ENCODE results near the gene SLC35G6.

SLC35G6 gene

GRCh38 chr17:7477392-7478275 lies 3.6 kb upstream of the SLC35G6 start:
- TF ChIP-seq POLR2AphosphoS5 (IDR thresholded peaks at IDR 0.05; ENCODE audit: low read depth, low read length) (no peak), FOXP2 (optimal IDR thresholded peaks at IDR 0.05; ENCODE audit: borderline replicate concordance, extremely low read depth, extremely low read length, insufficient read depth) (peak; percentile 8), REST (IDR thresholded peaks at IDR 0.05; ENCODE audit: insufficient read depth in 1 of 2, low read depth in 2 of 2, low read length in 2 of 2) (no peak), SIN3A (IDR thresholded peaks at IDR 0.05; ENCODE audit: borderline replicate concordance, insufficient read depth, low read length) (no peak), TAF1 (IDR thresholded peaks at IDR 0.05; ENCODE audit: borderline replicate concordance, insufficient read depth, low read length) (no peak)

DNA sequence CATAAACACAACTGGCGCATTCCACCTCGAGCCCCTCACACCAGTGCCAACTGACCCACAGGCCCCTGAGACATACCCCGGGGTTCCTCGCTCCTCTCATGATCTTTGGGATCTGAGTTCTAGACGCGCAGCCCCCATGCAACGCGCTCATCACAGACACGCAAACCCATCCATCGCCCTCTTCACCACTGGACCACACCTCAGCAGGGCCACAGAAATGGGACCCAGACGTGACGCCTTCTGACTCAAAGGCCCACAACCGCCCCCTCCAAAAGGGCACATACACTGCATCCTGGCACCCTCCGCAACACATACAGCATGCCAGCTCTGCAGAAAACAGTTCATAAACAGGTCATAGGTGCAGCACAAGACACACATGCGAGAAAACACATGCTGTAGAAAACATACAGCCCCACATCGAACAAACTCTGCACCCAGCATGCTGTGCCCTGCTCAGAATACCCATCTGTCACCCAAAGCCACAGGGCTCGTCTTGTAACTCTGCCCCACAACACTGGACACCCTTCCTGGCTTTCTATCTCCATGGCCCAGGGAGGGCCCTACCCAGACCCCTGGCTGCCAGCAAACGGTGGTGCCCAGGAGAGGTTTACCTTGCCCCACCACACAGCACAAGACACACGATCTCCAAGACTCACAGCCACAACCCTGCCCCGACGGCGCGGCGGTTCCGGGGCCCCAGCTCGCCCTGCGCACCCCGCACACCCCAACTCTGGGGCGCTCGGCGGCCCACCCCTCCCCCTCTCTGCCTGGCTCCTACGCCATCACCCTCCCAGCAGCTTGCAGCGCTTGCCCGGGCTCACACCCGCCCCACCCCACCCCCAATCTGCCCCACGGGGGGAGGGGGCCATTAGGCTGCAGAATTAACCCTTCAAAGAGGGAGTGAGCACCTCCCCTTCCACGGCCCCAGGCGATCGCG lies 2.7 kb upstream of the SLC35G6 start:
- TF ChIP-seq FOXP2 (optimal IDR thresholded peaks at IDR 0.05; ENCODE audit: borderline replicate concordance, extremely low read depth, extremely low read length, insufficient read depth) (no peak), SIN3A (IDR thresholded peaks at IDR 0.05; ENCODE audit: borderline replicate concordance, insufficient read depth, low read length) (no peak), TAF1 (IDR thresholded peaks at IDR 0.05; ENCODE audit: borderline replicate concordance, insufficient read depth, low read length) (peak; percentile 30; the same call in 1 of the 2 replicates)

DNA sequence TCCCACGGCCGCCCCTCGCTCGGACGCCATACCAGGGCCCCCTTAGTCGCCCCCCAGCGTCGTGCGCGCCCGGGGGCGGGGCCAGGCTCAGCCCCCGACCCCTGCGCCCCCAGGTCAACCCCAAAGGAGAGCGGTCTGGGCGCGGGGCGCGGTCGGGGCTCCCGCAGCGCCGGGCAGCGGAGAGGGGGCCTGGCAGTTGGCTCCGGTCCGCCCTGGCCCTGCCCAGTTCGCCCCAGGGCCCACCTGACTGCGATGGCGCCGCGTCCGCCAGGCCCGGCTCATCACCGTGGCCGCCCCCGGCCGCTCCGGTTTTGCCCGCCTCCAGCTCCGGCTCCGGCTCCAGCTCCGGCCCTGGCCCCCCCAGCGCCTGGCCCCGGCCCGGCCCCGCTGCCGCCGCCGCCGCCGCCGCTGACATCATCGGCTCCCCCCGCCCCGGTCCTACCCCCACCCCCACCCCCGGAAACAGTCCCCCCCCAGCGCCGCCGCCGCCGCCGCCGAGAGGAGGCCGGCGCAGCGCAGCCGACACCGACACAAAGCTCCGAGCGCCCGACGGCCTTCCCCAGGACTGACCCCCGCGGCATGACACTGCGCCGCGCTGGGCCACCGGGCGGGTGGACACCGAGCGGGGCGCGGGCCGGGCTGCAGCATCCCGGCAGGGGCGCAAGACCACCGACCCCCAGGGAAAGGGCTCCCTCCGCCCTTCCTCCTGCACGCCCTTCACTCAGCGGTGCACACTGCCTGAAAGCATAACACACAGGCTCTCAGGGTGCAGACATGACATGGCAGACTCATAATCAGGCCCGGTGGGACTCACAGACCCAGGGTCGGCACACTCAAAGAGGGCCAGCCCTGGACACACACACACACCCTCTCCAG lies 1.8 kb upstream of the SLC35G6 start, which contains the start of gene ZBTB4:
Gene ZBTB4, minus strand, starts transcription at position 419 of the 876 bp plus-strand sequence. CDS start 12,830 bp downstream, outside the sequence.
- no peak for TF ChIP-seq POLR2AphosphoS5 (IDR thresholded peaks at IDR 0.05; ENCODE audit: low read depth, low read length)
- TF ChIP-seq FOXP2 (optimal IDR thresholded peaks at IDR 0.05; ENCODE audit: borderline replicate concordance, extremely low read depth, extremely low read length, insufficient read depth), result no peak
- no peak for TF ChIP-seq TAF1 (IDR thresholded peaks at IDR 0.05; ENCODE audit: borderline replicate concordance, insufficient read depth, low read length)
- TF ChIP-seq REST (IDR thresholded peaks at IDR 0.05; ENCODE audit: insufficient read depth in 1 of 2, low read depth in 2 of 2, low read length in 2 of 2), result no peak
- TF ChIP-seq SIN3A (IDR thresholded peaks at IDR 0.05; ENCODE audit: borderline replicate concordance, insufficient read depth, low read length), result no peak

- TF ChIP-seq FOXP2 (optimal IDR thresholded peaks at IDR 0.05; ENCODE audit: borderline replicate concordance, extremely low read depth, extremely low read length, insufficient read depth), result no peak
- no peak for TF ChIP-seq TAF1 (IDR thresholded peaks at IDR 0.05; ENCODE audit: borderline replicate concordance, insufficient read depth, low read length)
- no peak for TF ChIP-seq POLR2AphosphoS5 (IDR thresholded peaks at IDR 0.05; ENCODE audit: low read depth, low read length)
- TF ChIP-seq SIN3A (IDR thresholded peaks at IDR 0.05; ENCODE audit: borderline replicate concordance, insufficient read depth, low read length), result no peak
- TF ChIP-seq REST (IDR thresholded peaks at IDR 0.05; ENCODE audit: insufficient read depth in 1 of 2, low read depth in 2 of 2, low read length in 2 of 2), result no peak
Observed at GRCh38 chr17:7480089-7480384, 1.2 kb upstream of the SLC35G6 start.

Data from PFSK-1 (cell line).